Naive thymus-derived CD4-positive, alpha-beta T cell (primary cell): Measurements from ENCODE around the gene CASP14. TPM values are rescaled to one million over a fixed set of nuclear protein-coding genes. Genes with fewer than 3 reads are reported as not detected.
"Not testable (repeated sequence)": the region's sequence is repeated elsewhere in the genome, so short reads cannot be mapped to it uniquely, and the experiment has no call there.

Source experiments
- ATAC-seq: fragments of 150-1000 bp; cut with Tn5 transposase; 2 replicates; pipeline ENCODE4 v1.10.0; 2021; ENCODE audit warnings: mild to moderate bottlenecking, moderate library complexity
- CTCF ChIA-PET: fragments of 350-600 bp; sonication (Branson Sonifier 250); formaldehyde crosslinking; loops from one replicate; lab custom pipeline; 2021; ENCODE audit warnings: antibody characterized with exemption; lab: Charles Lee
- POLR2A ChIA-PET: fragments of 350-600 bp; sonication (Branson Sonifier 250); formaldehyde crosslinking; loops from one replicate; lab custom pipeline; 2021; ENCODE audit warnings: antibody characterized with exemption, inconsistent platforms; lab: Charles Lee
- DNase-seq, 9 donors: peaks; one replicate each; pipeline versions ENCODE4 v3.0.0 to v3.0.0-alpha.2; 2020 to 2022; ENCODE audit warnings: mixed read lengths in 1 of 9
- H3K27ac ChIP-seq: one replicate; pipeline ENCODE4 v1.7.0; 2013; ENCODE audit warnings: mild to moderate bottlenecking, low read depth, low read length, moderate library complexity
- H3K27me3 ChIP-seq, 2 donors: one replicate each; pipeline ENCODE4 v1.7.0; 2013; ENCODE audit warnings: low read length in 2 of 2, mild to moderate bottlenecking in 2 of 2, moderate library complexity in 2 of 2; ENCODE audit not compliant: control insufficient read depth in 2 of 2, insufficient read depth in 2 of 2
- H3K36me3 ChIP-seq, 3 experiments: 1 replicate in 2 of 3; 2 replicates in 1 of 3; pipeline ENCODE4 v1.7.0; 2013; ENCODE audit warnings: low read length in 3 of 3, mild to moderate bottlenecking in 3 of 3, moderate library complexity in 1 of 3; ENCODE audit not compliant: insufficient read depth in 3 of 3, control insufficient read depth in 2 of 3
- H3K4me1 ChIP-seq, 2 donors: one replicate each; pipeline ENCODE4 v1.7.0; 2013; ENCODE audit warnings: low read length in 2 of 2, mild to moderate bottlenecking in 2 of 2, moderate library complexity in 1 of 2; ENCODE audit not compliant: control insufficient read depth in 2 of 2, insufficient read depth in 2 of 2
- H3K4me3 ChIP-seq: 2 replicates; pipeline ENCODE4 v1.7.0; 2013; ENCODE audit warnings: mild to moderate bottlenecking, low read length
- H3K9me3 ChIP-seq, 3 experiments: 1 replicate in 2 of 3; 2 replicates in 1 of 3; pipeline ENCODE4 v1.7.0; 2013; ENCODE audit warnings: low read length in 3 of 3; ENCODE audit not compliant: control insufficient read depth in 2 of 3
- H3K27ac Mint-ChIP-seq, 9 donors: one replicate each; pipeline ENCODE4 v1.8.0; 2020 to 2022; ENCODE audit warnings: mixed read lengths in 9 of 9, mild to moderate bottlenecking in 8 of 9, moderate library complexity in 5 of 9, inconsistent platforms in 2 of 9
- H3K27me3 Mint-ChIP-seq, 5 donors: one replicate each; pipeline ENCODE4 v1.8.0; 2021 to 2022; ENCODE audit warnings: mixed read lengths in 5 of 5, mild to moderate bottlenecking in 1 of 5
- H3K36me3 Mint-ChIP-seq, 5 donors: one replicate each; pipeline ENCODE4 v1.8.0; 2020 to 2022; ENCODE audit warnings: mixed read lengths in 5 of 5, mild to moderate bottlenecking in 3 of 5, inconsistent platforms in 1 of 5
- H3K4me1 Mint-ChIP-seq, 7 donors: one replicate each; pipeline ENCODE4 v1.8.0; 2020 to 2022; ENCODE audit warnings: mixed read lengths in 7 of 7, mild to moderate bottlenecking in 3 of 7, inconsistent platforms in 1 of 7
- H3K4me3 Mint-ChIP-seq, 10 donors: one replicate each; pipeline ENCODE4 v1.8.0; 2020 to 2022; ENCODE audit warnings: mild to moderate bottlenecking in 10 of 10, mixed read lengths in 10 of 10, moderate library complexity in 6 of 10, inconsistent platforms in 2 of 10
- H3K9me3 Mint-ChIP-seq, 11 donors: one replicate each; pipeline ENCODE4 v1.8.0; 2020 to 2022; ENCODE audit warnings: mixed read lengths in 11 of 11, mild to moderate bottlenecking in 4 of 11, inconsistent platforms in 1 of 11, moderate library complexity in 1 of 11
- intact Hi-C, 2 donors: fragments of 100-400 bp; cut with micrococcal nuclease; formaldehyde crosslinking; loops; one replicate each; pipeline ENCODE4 v1.15.1; 2023
- polyA plus RNA-seq, 2 donors: library from polyadenylated mRNA; unstranded; fragments of 300-500 nt; fragmentation: Illumina TruSeq; gene quantifications; one replicate each; pipeline ENCODE4 v1.2.3, GENCODE V29; 2021
- total RNA-seq, 6 experiments: library from RNA in 5 of 6; stranded (reverse) in 5 of 6; gene quantifications; 1 replicate in 5 of 6; 2 replicates in 1 of 6; pipeline ENCODE4 v1.2.3 and lab custom pipeline; 2021 to 2026

Gene CASP14
- total and polyA plus RNA-seq, 7 experiments from 2014 or later = not detected

GRCh38 chr19:15062036-15062435, 12.8 kb downstream of the CASP14 start:
- peaks cover 7 to 54% (median 50%) of the 10 kb centered on the region in 5 donors for H3K27me3 Mint-ChIP-seq

GRCh38 chr19:15070386-15070785, 21.1 kb downstream of the CASP14 start:
- H3K9me3 ChIP-seq, CTCF ChIA-PET, ATAC-seq, H3K36me3 ChIP-seq, intact Hi-C loops, H3K9me3 Mint-ChIP-seq, DNase-seq, H3K27ac ChIP-seq, POLR2A ChIA-PET, H3K4me1 Mint-ChIP-seq, H3K27ac Mint-ChIP-seq, H3K36me3 Mint-ChIP-seq, H3K4me3 Mint-ChIP-seq, H3K27me3 ChIP-seq, H3K4me3 ChIP-seq, H3K4me1 ChIP-seq: not testable (repeated sequence)
- peaks cover 5 to 17% (median 13%) of the 10 kb centered on the region in 5 donors for H3K27me3 Mint-ChIP-seq

More at GRCh38 chr19:15062036-15062435, 12.8 kb downstream of the CASP14 start:
- Histone ChIP-seq H3K4me1 (no peaks in the 10 kb centered on the region), H3K4me3 (no peak overlapping the region), H3K27me3 (no peaks in the 10 kb centered on the region), H3K9me3 (no peaks in the 10 kb centered on the region), H3K36me3 (no peaks in the 10 kb centered on the region), H3K27ac (no peak overlapping the region)
- peaks cover 1 to 16% (median 7%) of the 10 kb centered on the region in 11 donors for H3K9me3 Mint-ChIP-seq
- DNase-seq (no peak), ATAC-seq (no peak)
- no peak overlapping the region for H3K4me3 Mint-ChIP-seq
- intact Hi-C loops = no loop called here
- CTCF ChIA-PET = no interaction called here
- POLR2A ChIA-PET = no interaction called here
- H3K36me3 Mint-ChIP-seq = peaks cover 0 to 6% (median 0%) of the 10 kb centered on the region in 5 donors
- no peaks in the 10 kb centered on the region for H3K4me1 Mint-ChIP-seq
- H3K27ac Mint-ChIP-seq = no peak overlapping the region

DNA sequence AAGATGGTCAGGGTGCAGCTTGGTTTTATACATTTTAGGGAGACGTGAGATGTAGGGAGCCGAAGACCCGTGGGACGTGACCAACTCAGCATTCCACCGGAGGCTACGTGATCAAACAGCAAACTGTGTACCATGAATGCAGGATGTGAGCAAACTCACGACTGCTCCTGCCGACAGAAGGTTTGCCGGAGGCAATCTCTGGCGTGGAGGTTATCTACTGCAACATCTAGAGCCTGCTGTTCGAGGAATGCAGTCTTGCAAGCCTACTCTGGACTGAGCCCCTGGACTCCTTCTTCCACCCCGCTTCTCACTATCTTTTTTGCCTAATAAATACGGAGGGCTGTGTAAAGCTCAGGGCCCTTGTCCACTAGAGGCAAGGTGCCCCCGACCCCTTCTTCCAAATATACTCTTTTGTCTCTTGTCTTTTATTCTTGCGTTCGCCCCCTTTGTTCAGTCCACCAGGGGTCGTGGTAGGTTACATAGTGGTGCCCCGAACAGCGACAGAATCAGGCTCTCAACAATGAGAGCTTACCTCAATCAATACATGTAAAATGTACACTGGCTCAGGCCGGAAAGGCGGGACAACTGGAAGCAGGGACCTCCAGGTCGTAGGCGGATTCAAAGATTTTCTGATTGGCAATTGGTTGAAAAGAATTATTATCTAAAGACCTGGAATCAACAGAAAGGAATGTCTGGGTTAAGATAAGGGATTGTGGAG, 23.8 kb downstream of the CASP14 start:
- no peak overlapping the region for H3K4me3 ChIP-seq
- H3K4me1 ChIP-seq = no peaks in the 10 kb centered on the region
- no peak for DNase-seq
- no peak overlapping the region for H3K27ac ChIP-seq
- H3K4me1 Mint-ChIP-seq = no peaks in the 10 kb centered on the region
- ChIA-PET CTCF (no interaction called here), POLR2A (no interaction called here)
- H3K4me3 Mint-ChIP-seq = no peak overlapping the region
- H3K36me3 ChIP-seq = no peaks in the 10 kb centered on the region
- H3K9me3 Mint-ChIP-seq = no peaks in the 10 kb centered on the region
- intact Hi-C loops = no loop called here
- no peak overlapping the region for H3K27ac Mint-ChIP-seq
- H3K9me3 ChIP-seq = no peaks in the 10 kb centered on the region
- H3K27me3 Mint-ChIP-seq = peaks cover 0 to 9% (median 2%) of the 10 kb centered on the region in 5 donors
- ATAC-seq = no peak
- no peaks in the 10 kb centered on the region for H3K36me3 Mint-ChIP-seq
- no peaks in the 10 kb centered on the region for H3K27me3 ChIP-seq

GRCh38 chr19:15074371-15074770, 25.1 kb downstream of the CASP14 start:
- Mint-ChIP-seq H3K4me1 (no peaks in the 10 kb centered on the region), H3K4me3 (no peak overlapping the region), H3K9me3 (no peaks in the 10 kb centered on the region), H3K36me3 (no peaks in the 10 kb centered on the region), H3K27me3 (peaks cover 2 to 10% (median 4%) of the 10 kb centered on the region in 5 donors), H3K27ac (no peak overlapping the region)
- Histone ChIP-seq H3K36me3 (no peaks in the 10 kb centered on the region), H3K27ac (no peak overlapping the region), H3K27me3 (no peaks in the 10 kb centered on the region), H3K4me3 (no peak overlapping the region), H3K9me3 (no peaks in the 10 kb centered on the region), H3K4me1 (no peaks in the 10 kb centered on the region)
- DNase-seq = no peak
- intact Hi-C loops = no loop called here
- no peak for ATAC-seq
- POLR2A ChIA-PET = no interaction called here
- CTCF ChIA-PET = interaction anchor here (0.9 kb wide), 1 partner anchor 14 kb away, joined by 3 read pairs; no protein-coding TSS in a partner anchor

DNA sequence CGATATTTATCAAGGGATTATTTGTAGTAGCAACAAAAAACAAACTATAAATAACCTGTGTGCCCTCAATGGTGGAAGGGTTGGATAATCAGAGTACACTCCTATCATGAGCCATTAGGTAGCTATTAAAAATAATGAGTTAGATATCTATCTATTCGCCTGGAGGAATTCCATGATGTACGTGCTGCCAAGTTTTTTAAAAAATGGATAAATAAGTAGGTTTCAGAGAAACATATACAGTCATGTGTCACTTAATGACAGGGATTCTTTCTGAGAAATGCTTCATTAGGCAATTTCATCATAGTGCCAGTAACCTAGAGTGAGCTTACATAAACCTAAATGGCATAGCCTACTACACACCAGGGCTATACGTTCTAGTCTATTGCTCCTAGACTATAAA, 26.5 kb downstream of the CASP14 start:
- DNase-seq (no peak), ATAC-seq (no peak)
- intact Hi-C loops = no loop called here
- peaks cover 2 to 10% (median 10%) of the 10 kb centered on the region in 5 donors for H3K27me3 Mint-ChIP-seq
- no peak overlapping the region for H3K27ac ChIP-seq
- no peak overlapping the region for H3K4me3 Mint-ChIP-seq
- CTCF ChIA-PET = no interaction called here
- H3K4me3 ChIP-seq = no peak overlapping the region
- no peaks in the 10 kb centered on the region for H3K4me1 ChIP-seq
- no peaks in the 10 kb centered on the region for H3K4me1 Mint-ChIP-seq
- H3K36me3 ChIP-seq = no peaks in the 10 kb centered on the region
- no peaks in the 10 kb centered on the region for H3K27me3 ChIP-seq
- no peak overlapping the region for H3K27ac Mint-ChIP-seq
- no peaks in the 10 kb centered on the region for H3K9me3 ChIP-seq
- POLR2A ChIA-PET = no interaction called here
- no peaks in the 10 kb centered on the region for H3K9me3 Mint-ChIP-seq
- H3K36me3 Mint-ChIP-seq = no peaks in the 10 kb centered on the region

- ATAC-seq, POLR2A ChIA-PET, DNase-seq, H3K36me3 ChIP-seq, H3K9me3 ChIP-seq, H3K4me3 ChIP-seq, H3K36me3 Mint-ChIP-seq, H3K27ac ChIP-seq, H3K4me1 ChIP-seq, H3K27me3 ChIP-seq, H3K27ac Mint-ChIP-seq, H3K4me3 Mint-ChIP-seq, H3K4me1 Mint-ChIP-seq, intact Hi-C loops, H3K9me3 Mint-ChIP-seq: not testable (repeated sequence)
- peaks cover 0 to 28% (median 21%) of the 10 kb centered on the region in 5 donors for H3K27me3 Mint-ChIP-seq
- CTCF ChIA-PET = interaction anchor here (0.9 kb wide), 1 partner anchor 9 kb away, joined by 3 read pairs; no protein-coding TSS in a partner anchor
These were observed 30.7 kb downstream of the CASP14 start for GRCh38 chr19:15080002-15080401.

GRCh38 chr19:15081911-15082310, 32.6 kb downstream of the CASP14 start, which contains the start of gene OR1I1:
Gene OR1I1 (plus strand): TSS chr19:15082211. CDS start chr19:15087066, 4,855 bp downstream.
- no peaks in the 10 kb centered on the region for H3K9me3 ChIP-seq
- H3K36me3 Mint-ChIP-seq = no peaks in the 10 kb centered on the region
- H3K4me3 Mint-ChIP-seq = no peak within 1 kb of the TSS
- CTCF ChIA-PET = interaction anchor here (0.7 kb wide), 1 partner anchor 33 kb away, joined by 3 read pairs; the partner anchor contains the start of gene CASP14
- peaks cover 0 to 38% (median 30%) of the 10 kb centered on the region in 5 donors for H3K27me3 Mint-ChIP-seq
- H3K27ac ChIP-seq = no peak within 1 kb of the TSS
- H3K4me3 ChIP-seq = no peak within 1 kb of the TSS
- H3K4me1 ChIP-seq = no peaks in the 10 kb centered on the region
- peak within 1 kb of the TSS in 1 of 9 donors; percentile 70 for H3K27ac Mint-ChIP-seq
- POLR2A ChIA-PET = no interaction called here
- no peaks in the 10 kb centered on the region for H3K36me3 ChIP-seq
- no peaks in the 10 kb centered on the region for H3K9me3 Mint-ChIP-seq
- H3K27me3 ChIP-seq = no peaks in the 10 kb centered on the region
- DNase-seq = no peak
- intact Hi-C loops = no loop called here
- ATAC-seq = no peak
- H3K4me1 Mint-ChIP-seq = no peaks in the 10 kb centered on the region
